RPMI7951 (cell line): ENCODE measurements around the gene SMOC1. TPM values are rescaled to one million over a fixed set of nuclear protein-coding genes. Genes with fewer than 3 reads are reported as not detected.

ENCODE experiments used
- DNase-seq: peaks from one replicate; pipeline ENCODE4 v3.0.0-alpha.2; 2012; ENCODE audit warnings: low read depth
- total RNA-seq: library from RNA; depleted of rRNA; stranded (reverse); fragments of >200 nt; shearing (Covaris generic); gene quantifications from 2 replicates; pipeline ENCODE4 v1.2.3, GENCODE V29; 2014; rRNA removed

The SMOC1 gene, protein sequence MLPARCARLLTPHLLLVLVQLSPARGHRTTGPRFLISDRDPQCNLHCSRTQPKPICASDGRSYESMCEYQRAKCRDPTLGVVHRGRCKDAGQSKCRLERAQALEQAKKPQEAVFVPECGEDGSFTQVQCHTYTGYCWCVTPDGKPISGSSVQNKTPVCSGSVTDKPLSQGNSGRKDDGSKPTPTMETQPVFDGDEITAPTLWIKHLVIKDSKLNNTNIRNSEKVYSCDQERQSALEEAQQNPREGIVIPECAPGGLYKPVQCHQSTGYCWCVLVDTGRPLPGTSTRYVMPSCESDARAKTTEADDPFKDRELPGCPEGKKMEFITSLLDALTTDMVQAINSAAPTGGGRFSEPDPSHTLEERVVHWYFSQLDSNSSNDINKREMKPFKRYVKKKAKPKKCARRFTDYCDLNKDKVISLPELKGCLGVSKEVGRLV
- not detected in 2 replicates for total RNA-seq

DNA sequence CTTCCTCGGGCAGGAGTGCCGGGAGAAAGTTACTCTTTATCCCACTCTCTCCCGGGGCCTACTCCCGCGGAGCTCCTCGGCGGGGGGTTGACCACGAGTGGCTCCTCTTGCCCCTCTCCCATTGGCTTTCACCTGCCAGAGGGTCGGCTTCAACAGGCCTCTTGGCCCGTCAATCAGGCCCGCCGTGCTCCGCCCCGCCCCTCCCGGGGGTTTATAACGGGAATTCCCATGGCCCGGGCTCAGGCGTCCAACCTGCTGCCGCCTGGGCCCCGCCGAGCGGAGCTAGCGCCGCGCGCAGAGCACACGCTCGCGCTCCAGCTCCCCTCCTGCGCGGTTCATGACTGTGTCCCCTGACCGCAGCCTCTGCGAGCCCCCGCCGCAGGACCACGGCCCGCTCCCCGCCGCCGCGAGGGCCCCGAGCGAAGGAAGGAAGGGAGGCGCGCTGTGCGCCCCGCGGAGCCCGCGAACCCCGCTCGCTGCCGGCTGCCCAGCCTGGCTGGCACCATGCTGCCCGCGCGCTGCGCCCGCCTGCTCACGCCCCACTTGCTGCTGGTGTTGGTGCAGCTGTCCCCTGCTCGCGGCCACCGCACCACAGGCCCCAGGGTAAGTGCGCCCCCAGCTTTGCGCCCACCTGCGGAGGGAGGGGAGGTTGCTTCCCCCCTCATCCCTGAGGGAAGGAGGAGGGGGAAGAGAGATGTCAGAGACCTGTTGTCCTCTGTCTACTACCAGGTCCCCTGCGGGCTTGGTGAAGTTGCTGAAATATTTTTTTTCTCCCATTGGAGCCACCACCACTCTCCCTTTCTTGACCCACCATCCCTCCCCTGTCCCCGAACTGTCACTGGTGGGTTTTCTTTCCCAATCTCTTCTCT, at the start of gene SMOC1:
Gene SMOC1 (plus strand): TSS at position 242 of the 869 bp plus-strand sequence. CDS start 263 bp downstream, at position 505.
- no peak for DNase-seq

DNA sequence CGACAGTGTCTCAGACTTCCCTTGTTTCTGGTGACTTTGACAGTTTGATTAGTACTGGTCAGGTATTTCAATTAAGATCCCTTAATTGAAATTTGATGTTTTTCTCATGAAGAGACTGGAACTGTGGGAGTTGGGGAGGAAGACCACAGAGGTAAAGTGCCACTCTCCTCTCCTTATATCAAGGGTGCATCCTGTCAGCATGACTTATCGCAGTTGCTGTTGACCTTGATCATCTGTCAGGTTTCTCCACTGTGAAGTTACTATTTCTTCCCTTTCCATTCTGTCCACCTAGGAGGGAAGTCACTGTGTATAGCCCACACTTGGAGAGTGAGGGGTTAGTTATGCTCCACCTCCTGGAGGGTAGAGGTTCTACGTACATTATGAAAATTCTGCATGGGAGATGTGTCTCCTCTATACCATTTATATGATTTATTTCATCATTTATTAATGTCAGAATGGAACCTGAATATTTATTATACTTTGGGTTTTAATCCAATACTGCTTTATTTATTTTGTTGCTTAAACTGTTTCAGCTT, 40.3 kb upstream of the SMOC1 start:
- no peak for DNase-seq

DNA sequence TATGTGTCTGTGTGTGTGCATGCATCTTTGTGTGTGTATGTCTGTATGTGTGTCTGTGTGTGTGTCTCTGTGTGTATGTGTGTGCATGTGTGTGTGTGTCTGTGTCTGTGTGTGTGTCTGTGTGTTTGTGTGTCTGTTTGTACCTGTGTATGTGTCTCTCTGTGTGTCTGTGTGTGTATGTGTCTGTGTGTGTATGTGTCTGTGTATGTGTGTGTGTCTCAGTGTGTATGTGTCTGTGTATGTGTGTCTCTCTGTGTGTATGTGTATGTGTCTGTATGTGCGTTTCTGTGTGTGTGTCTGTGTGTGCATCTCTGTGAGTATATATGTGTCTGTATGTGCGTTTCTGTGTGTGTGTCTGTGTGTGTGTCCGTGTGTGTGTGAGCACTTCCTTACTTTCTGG, 39.6 kb upstream of the SMOC1 start:
- DNase-seq: no peak

DNA sequence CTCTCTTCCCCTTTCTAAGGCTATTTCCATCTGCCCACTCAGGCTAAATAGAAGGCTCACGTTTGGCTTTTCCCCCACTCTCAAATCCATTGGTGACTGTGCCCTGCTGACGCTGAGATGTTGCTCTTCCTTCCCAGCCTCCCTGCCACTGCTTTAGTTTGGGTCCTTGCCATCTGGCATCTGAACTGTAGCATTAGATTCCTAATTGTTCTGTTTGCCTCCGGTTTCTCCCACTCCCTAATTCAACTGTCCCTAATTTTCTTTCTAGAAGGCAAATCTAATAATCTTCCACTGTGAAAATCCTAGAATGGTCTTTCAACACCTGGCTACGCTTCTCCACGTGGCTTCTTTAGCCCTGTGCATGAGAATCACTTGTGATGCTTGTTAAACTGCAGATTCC, 37.6 kb upstream of the SMOC1 start:
- DNase-seq: no peak

DNA sequence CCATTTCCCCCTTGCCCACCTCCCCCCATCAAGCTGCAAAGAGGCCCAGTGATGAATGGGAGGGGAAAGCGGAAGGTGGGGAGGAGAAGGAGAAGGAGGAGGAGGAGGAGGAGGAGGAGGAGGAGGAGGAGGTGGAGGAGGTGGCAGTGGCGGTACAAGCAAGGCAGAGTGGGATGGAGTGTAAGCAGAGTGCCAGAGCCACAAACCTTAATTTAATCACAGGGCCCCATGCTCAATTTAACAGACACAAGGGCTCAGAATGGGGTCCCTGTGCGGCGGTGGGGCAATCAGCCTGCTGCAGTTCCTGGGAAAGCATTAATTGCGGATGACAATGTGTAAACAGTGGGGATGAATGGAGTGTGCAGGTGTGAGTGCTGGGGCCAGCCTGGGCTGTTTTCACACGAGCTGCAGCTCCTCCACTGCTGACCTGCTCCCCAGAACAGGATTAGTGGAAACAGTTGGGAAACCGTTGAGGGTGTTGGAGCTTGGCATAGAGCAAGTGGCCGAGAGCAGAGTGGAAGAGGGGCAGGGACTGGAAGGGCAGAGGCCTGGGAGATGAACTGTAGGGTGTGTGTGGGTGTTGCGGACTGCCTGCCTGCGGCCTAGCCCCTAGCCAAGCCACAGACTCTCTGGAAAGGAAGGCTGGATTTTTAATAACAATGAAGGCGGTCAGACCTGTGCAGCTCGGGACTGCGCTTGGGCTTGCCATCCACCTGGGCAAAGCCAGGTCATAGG, 36.4 kb upstream of the SMOC1 start:
- DNase-seq: no peak

DNA sequence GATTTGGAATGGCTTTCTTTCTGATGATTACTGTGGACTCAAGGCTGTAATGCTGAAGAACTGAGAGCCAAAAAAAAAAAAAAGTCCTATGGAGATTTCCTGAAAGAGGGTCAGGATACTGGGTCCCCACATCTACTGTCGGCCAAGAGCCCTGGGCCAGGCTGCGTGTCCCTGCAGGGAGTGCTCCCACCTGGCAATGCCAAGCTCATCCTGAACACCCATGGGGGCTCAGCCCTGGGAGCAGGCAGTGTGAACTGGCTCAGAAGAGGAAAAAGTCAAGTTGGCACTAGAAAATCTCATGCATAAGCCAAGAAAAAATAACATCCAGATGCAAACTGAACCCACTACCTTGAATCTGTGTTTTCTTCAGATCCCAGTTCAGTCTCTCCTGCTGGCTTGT, 35.0 kb upstream of the SMOC1 start:
- no peak for DNase-seq

DNA sequence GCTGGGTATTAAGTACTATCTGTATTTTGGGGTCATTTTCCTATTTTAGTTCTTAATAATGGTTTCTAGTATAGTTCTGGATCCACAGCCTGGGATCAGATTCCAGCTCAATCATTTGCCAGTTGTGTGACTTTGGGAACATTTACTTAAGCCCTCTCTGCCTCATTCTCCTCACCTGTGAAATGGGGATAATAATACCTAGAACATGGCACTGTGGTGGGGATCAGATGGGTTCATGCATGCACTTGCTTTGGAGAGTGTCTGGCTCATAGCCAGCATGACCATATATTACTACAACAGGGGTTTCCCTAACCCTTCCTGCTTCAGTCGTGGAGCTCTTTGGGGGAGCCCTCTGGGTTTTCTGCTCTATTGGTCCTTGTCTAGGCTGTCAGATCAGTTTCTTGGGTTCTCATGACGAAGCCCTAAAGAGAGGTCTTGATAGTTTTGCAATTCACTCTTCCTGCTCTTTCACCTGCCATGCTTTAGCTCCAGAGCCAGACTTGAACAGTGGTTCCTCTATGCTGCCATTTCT, 34.1 kb upstream of the SMOC1 start:
- DNase-seq: no peak

DNA sequence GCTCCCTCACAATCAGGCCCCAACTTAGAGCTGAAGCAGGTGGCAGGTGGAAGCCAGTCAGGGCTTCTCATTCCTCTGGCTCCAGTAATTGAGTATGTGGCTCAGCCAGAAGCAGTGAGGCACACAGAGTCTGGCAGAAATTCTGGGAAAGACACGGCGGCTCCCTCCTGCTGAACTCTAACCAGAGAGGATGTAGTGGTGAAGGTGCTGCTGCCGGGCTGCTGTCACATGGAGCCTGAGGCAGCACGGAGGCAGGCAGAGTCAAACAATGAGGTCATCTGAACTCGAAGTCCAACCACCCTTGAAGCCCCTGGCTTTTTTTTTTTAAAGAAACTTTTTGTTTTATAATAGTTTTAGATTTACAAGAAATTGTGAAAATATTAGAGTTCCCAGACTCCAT, 33.4 kb upstream of the SMOC1 start:
- no peak for DNase-seq

DNA sequence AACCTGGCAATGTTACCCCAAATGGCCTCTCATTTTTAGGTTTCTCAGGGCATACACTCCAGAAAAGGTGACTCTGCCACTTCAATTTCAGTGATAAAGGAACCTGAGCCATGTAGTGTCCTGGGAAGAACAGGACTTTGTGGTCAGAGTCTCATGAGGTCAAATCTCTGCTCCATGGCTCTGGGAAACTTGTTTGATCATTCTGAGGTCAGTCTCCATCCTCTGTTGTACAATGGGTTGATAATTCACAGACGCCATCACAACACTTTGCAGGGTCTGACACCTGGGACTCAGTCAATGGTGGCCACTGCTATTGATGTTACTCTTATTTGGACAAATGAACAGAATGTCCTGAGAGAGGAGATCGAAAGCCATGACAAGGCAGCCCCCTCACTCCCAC, 31.1 kb upstream of the SMOC1 start:
- DNase-seq: no peak

DNA sequence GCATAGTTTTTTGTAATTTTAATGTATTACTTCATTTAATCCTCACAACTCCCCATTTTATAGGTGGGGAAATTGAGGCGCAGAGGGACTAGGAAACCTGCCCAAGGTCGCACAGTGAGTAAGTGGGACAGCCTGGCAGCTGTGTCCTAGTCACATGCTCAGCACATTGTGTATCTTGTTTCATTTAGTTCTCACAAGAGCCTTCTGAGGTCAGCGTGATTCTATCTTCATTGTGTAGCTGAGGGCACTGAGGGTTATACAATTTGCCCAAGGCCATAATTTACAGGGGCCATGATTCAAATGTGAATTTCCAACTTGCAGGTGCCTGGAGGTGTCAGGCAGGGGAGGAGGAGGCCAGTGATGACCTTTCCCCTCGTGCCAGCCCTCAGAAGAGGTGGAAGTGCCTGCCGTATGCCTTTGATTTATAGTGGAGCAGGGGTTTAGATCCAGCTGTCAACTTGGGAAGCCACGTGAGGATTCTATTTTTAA, 30.3 kb upstream of the SMOC1 start:
- DNase-seq: no peak

DNA sequence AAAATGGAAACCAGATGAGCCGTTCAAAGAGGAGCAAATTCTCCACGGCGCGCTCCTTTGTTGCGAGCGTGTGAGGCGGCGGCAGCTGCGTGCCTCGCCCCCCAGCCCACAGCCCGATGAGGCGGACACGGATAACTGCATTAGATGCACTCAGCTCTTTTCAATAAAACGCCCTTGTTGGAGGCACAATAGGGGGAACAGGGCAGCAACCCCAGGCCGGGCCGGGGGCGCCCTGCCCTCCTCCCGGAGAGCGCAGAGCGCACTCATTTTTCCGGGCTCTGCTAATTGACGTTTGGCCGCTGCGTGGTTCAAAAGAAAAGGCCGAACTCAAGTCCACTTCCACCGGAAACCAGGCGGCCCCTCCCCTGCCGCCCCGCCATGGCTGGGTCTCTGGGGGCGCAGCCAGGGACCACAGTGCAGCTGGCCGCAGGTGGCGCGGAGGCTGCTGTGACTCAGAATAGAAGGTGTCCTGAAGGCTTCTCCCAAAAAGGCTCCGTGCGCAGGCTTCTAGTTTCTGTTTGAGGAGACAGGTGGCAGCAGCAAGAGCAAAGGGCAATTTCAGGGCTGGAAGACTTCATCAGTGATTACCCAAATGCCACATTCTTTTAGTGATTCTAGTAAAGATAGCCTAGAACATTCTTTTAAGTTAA, 29.0 kb upstream of the SMOC1 start:
- DNase-seq: no peak

DNA sequence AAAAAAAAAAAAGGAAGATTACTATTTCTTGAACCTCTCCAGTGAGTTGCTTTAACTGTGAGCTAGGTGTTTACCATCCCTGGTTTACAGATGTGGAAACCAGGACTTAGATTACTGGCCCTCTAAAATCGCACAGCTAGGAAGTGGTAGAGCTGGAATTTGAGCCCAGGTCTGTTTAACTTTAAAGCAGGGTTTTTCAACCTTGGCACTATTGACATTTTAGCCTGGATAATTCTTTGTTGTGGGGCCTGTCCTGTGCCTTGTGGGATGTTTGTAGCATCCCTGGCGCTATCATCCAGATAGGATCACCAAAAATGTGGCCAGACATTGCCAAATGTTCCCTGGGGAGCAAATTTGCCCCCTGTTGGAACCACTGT, 28.5 kb upstream of the SMOC1 start:
- no peak for DNase-seq

DNA sequence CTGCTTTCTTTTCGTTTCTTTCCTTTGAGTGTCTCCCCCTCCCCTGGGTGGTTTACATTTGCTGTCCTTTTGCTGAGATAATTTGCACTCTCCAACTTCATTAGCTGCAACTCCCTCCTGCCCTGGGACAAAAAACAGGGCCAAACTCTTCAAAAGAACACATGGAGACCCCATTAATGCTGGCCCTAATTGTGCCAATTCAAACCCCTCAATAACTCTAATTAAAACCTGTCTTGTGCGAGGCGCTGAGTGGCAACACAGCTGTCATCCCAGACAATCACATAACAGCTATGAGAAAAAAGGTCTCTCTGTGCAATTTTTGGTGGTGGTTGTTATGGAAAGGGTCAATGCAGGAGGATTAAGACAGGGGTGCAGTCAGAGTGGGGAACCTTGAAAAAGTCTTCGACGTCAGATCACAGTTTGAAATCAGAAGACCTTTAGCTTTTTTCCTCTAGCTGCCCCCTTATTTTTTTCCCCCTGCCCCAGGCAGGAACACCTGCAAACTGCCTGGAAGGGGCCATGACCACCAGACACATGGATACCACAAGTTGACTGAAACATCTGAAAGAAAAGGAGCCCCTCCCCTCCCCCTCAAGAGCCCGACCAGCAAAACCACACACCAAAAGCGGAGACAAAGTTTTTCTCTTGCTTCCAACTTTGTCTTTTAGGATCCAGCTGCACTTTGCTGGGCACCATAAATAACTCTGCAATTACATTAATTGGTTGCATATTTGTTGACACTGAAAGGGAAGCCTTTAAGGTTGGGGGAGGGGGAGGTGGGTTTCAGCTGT, 26.5 kb upstream of the SMOC1 start:
- DNase-seq: no peak

DNA sequence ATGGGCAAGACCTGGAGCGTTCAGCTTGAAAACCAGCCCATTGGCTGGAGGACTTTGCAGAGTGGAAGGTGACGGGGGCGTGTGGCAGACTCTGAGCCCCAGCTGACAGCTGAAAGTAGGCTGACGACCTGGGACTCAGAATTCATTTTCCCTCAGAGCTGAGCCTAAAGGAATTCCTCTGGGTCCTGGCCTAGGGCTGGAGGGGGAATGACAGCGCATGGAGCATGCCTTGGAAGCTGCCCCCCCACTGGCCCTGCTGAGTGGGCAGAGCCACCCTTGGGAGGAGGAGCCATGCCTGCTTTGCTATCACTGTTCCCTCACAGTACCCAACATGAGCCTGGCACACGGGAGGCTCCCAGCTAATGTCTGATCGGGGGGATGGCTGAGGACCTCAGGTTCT, 25.4 kb upstream of the SMOC1 start:
- no peak for DNase-seq

DNA sequence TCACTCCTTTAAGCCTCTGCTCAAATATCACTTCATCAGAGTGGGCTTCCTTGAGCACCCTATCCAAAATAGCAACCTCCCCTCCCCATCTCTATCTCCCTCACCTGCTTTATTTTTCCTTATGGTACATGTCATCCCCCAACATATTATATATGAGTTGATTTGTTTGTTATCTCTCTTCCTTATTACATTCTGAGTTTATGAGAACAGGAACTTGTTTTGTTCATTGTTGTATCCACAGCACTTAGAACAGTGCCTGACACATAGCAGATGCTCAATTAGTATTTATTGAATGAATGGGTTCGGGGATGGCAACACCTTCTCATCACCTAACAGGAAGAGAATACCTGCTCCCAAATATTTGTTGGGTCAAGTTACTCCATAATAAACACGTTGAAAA, 24.6 kb upstream of the SMOC1 start:
- no peak for DNase-seq

DNA sequence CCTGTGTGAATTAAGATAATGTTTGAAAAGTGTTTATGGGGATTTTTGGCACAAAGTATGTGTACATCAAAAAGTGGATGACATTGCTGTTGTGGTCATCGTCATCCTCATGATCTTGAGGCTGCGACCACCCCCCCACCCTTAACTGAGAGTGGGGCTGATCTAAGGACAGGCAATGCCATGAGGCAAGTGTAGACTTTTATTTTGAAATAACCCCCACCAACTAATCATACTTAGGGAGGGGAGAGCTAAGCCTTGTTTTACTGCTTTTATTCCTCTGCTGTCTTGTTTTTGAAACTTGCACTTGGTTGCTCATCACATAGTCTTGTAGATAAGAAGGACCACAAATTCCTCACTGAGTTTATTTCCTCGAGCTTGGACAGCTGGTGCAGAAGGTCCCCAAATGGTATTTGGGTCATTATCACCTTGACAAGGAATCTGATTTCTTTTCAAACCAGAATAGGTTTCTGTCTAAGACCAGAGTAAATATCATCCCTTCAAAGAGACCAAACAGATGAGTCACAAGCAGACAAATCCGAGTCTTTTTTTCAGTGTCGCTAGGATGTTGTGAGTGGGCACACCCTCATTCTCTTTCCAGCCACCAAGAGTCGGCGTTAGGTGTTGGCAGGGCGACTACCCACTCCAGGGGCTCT, 23.9 kb upstream of the SMOC1 start:
- DNase-seq: no peak

DNA sequence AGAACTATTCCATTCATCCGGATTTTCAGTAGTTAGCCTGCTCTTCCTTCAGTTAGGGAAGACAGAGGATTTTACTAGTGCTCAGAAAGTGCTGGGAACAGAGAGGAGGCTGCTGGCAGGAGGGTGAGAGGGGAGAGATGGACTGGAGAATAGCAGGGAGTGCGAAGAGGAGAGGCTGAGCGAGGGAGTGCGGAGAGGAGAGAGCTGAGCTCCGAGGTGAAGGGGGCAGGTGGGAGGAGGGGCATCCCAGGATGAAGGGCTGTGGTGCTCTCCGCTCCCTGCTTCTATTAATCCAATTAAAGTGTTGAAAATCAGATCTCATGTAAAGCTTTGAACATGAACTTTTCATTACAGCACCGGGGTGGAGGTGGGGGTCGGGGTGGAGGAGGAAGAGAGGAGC, 20.4 kb upstream of the SMOC1 start:
- no peak for DNase-seq

DNA sequence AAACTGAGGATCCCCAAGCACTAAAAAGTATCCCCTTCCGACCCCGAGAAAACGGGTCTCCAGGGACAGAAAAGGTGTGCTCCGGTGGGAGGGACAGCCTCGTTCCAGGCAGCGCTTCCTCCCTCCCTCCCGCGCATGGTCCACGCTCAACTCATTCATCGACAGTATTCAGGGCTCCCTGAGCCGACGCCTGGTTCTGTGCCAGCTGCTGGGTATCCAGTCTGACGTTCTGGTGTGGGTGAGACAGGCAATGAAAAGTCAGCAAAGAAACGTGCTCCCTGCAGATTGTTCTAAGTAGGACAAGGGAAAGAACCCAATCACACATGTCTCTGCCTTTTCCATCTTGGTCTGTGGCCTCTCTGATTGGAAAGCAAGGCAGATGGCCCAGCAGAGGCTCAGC, 19.6 kb upstream of the SMOC1 start:
- DNase-seq: no peak

DNA sequence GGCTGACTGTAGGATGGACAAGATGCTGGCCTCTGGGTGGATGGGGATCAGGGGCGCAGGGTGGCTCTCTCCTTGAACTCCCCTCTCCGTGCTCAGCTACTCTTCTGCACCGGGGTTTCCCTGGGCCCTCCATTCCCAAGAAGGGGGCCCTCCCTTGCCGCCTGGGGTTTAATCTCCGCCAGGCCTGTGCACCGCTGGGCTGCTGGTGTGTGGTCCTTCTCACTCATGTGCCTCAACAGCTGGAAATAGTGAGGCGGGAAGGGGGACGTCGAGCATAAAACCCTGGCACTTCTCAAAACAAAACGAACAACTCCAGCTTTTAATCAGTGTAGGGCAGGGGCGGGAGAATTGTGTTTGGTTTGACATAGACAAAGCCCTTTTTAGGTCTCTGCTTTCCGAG, 19.0 kb upstream of the SMOC1 start:
- no peak for DNase-seq
